Activated CD4-positive, CD25-positive, alpha-beta regulatory T cell (primary cell): ENCODE results near the gene CST11.

Source experiments
- DNase-seq, 4 experiments: peaks; one replicate each; lab custom pipeline; 2025; lab: John Stamatoyannopoulos, UW

CST11 gene

GRCh38 chr20:23419995-23420901, 32.4 kb downstream of the CST11 start:
- peak; percentile 11 to 24 (median 19) for DNase-seq

GRCh38 chr20:23419657-23419994, 33.0 kb downstream of the CST11 start:
- no peak for DNase-seq

- DNase-seq, result no peak
Measured at GRCh38 chr20:23417861-23418260, 34.8 kb downstream of the CST11 start.

GRCh38 chr20:23415959-23416583, 36.6 kb downstream of the CST11 start:
- DNase-seq, result no peak

- no peak for DNase-seq
Measured at GRCh38 chr20:23415555-23415954, 37.1 kb downstream of the CST11 start.

GRCh38 chr20:23414526-23415188, 38.0 kb downstream of the CST11 start:
- no peak for DNase-seq

GRCh38 chr20:23413862-23414422, 38.7 kb downstream of the CST11 start:
- DNase-seq, result no peak

- DNase-seq, result no peak
Measured at GRCh38 chr20:23412026-23412425, 40.6 kb downstream of the CST11 start.

GRCh38 chr20:23410916-23411695, 41.6 kb downstream of the CST11 start:
- no peak for DNase-seq

- no peak for DNase-seq
Measured at GRCh38 chr20:23409800-23410199, 42.9 kb downstream of the CST11 start.

GRCh38 chr20:23408957-23409356, 43.7 kb downstream of the CST11 start:
- DNase-seq, result no peak

- no peak for DNase-seq
Measured at GRCh38 chr20:23407781-23408464, 44.8 kb downstream of the CST11 start.

GRCh38 chr20:23406880-23407279, 45.8 kb downstream of the CST11 start:
- DNase-seq, result no peak

GRCh38 chr20:23404196-23404595, 48.5 kb downstream of the CST11 start:
- no peak for DNase-seq

GRCh38 chr20:23403751-23404150, 48.9 kb downstream of the CST11 start:
- DNase-seq, result no peak

- no peak for DNase-seq
Measured at GRCh38 chr20:23401051-23401450, 51.6 kb downstream of the CST11 start.
